Osteoblast (primary cell): ENCODE measurements around the gene BICD1. TPM values are rescaled to one million over a fixed set of nuclear protein-coding genes. Genes with fewer than 3 reads are reported as not detected.

Source experiments
- DNase-seq: peaks from one replicate; pipeline ENCODE4 v3.0.0; 2011; ENCODE audit warnings: low spot score, mixed read lengths; ENCODE audit not compliant: insufficient read length; ENCODE audit errors: missing footprints
- H2AFZ ChIP-seq: 2 replicates; pipeline ENCODE4 v1.6.0; 2011; ENCODE audit warnings: mild to moderate bottlenecking, low read length
- H3K27ac ChIP-seq: 2 replicates; pipeline ENCODE4 v1.5.1; 2011; ENCODE audit warnings: mild to moderate bottlenecking, low read depth, low read length, moderate library complexity
- H3K27me3 ChIP-seq: 2 replicates; pipeline ENCODE4 v1.6.0; 2012; ENCODE audit warnings: mild to moderate bottlenecking, control low read depth, inconsistent platforms, low read length, moderate library complexity; ENCODE audit not compliant: insufficient read depth
- H3K36me3 ChIP-seq: 2 replicates; pipeline ENCODE4 v1.5.1; 2011; ENCODE audit warnings: mild to moderate bottlenecking, low read length, control low read depth, moderate library complexity; ENCODE audit not compliant: insufficient read depth
- H3K4me1 ChIP-seq: 2 replicates; pipeline ENCODE4 v1.5.1; 2011; ENCODE audit warnings: mild to moderate bottlenecking, low read length, control low read depth, moderate library complexity; ENCODE audit not compliant: insufficient read depth
- H3K4me2 ChIP-seq: 2 replicates; pipeline ENCODE4 v1.6.0; 2011; ENCODE audit warnings: mild to moderate bottlenecking, low read length; ENCODE audit not compliant: insufficient read depth
- H3K4me3 ChIP-seq: fragments of 200-600 bp; sonication (generic); 3 replicates; pipeline ENCODE4 v1.5.1; 2012; ENCODE audit warnings: mild to moderate bottlenecking, low read length, inconsistent platforms; ENCODE audit not compliant: insufficient read depth
- H3K79me2 ChIP-seq: 2 replicates; pipeline ENCODE4 v1.6.0; 2012; ENCODE audit warnings: mild to moderate bottlenecking, low read length, control low read depth, inconsistent platforms; ENCODE audit not compliant: insufficient read depth
- H3K9me3 ChIP-seq: 2 replicates; pipeline ENCODE4 v1.5.1; 2011; ENCODE audit warnings: low read depth, low read length, control low read depth
- H4K20me1 ChIP-seq: 2 replicates; pipeline ENCODE4 v1.6.0; 2012; ENCODE audit warnings: mild to moderate bottlenecking, low read length, control low read depth; ENCODE audit not compliant: insufficient read depth
- total RNA-seq: library from RNA; depleted of rRNA; stranded (reverse); fragments of >200 nt; gene quantifications from 2 replicates; pipeline ENCODE4 v1.2.3, GENCODE V29; 2012
- TF ChIP-seq, protein P1 (sequence below): IDR thresholded peaks from 2 replicates; pipeline ENCODE4 v1.5.1; 2011; ENCODE audit warnings: mild to moderate bottlenecking, low read depth, low read length, moderate library complexity; ENCODE audit errors: extremely low read depth

The BICD1 gene
- total RNA-seq, 1 donor: 21.0 TPM

DNA sequence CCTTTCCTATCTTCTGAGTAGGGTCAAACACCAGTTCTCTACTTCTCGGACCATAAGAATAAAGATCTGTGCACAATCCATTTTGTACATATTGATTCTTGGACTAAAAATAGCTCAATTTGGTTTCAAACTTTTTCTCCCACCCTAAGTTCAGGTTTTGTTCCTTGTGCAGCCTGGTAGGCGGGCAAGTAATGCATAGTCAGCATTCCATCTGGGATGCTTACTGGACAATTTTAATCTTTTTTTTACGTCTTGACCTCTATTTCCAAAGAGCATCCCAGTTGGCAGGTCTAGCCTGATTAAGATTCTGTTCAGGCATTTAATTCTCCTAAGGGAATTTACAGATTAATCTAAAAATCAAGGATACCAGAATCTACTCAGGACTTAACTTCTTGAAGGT is 126.9 kb downstream of the BICD1 start:
- Histone ChIP-seq H3K27ac (no peak overlapping the region), H4K20me1 (peaks cover 9% of the 10 kb centered on the region), H2AFZ (no peak overlapping the region), H3K9me3 (peaks cover 3% of the 10 kb centered on the region), H3K4me3 (no peak overlapping the region), H3K79me2 (peaks cover 57% of the 10 kb centered on the region), H3K36me3 (peaks cover 6% of the 10 kb centered on the region), H3K27me3 (no peaks in the 10 kb centered on the region), H3K4me1 (no peaks in the 10 kb centered on the region), H3K4me2 (no peak overlapping the region)
- no peak for DNase-seq
- TF ChIP-seq, protein P1, sequence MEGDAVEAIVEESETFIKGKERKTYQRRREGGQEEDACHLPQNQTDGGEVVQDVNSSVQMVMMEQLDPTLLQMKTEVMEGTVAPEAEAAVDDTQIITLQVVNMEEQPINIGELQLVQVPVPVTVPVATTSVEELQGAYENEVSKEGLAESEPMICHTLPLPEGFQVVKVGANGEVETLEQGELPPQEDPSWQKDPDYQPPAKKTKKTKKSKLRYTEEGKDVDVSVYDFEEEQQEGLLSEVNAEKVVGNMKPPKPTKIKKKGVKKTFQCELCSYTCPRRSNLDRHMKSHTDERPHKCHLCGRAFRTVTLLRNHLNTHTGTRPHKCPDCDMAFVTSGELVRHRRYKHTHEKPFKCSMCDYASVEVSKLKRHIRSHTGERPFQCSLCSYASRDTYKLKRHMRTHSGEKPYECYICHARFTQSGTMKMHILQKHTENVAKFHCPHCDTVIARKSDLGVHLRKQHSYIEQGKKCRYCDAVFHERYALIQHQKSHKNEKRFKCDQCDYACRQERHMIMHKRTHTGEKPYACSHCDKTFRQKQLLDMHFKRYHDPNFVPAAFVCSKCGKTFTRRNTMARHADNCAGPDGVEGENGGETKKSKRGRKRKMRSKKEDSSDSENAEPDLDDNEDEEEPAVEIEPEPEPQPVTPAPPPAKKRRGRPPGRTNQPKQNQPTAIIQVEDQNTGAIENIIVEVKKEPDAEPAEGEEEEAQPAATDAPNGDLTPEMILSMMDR: no peak

DNA sequence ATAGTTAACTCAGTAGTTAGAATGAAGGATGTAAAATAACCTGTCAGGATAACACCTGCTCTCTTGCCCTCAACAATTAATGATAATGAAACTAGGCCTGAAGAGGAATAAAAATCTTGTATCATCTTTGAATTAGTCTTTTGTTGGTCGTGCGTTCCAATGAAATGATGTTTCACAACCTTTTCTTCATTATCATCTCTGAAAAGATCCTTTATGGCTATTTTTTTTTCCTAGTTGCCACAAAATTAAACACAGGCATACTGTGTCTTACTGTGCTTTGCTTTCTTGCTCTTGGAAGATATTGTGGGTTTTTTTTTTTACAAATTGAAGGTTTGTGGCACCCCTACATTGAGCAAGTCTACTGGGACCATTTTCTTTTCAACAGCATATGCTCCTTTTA is 128.6 kb downstream of the BICD1 start:
- no peak for DNase-seq
- H3K79me2 ChIP-seq: peaks cover 46% of the 10 kb centered on the region

GRCh38 chr12:32240162-32240561 is 133.5 kb downstream of the BICD1 start:
- DNase-seq: no peak
- Histone ChIP-seq H3K9me3 (peaks cover 3% of the 10 kb centered on the region), H2AFZ (no peak overlapping the region), H3K4me2 (no peak overlapping the region), H3K27me3 (no peaks in the 10 kb centered on the region), H4K20me1 (peaks cover 26% of the 10 kb centered on the region), H3K4me1 (no peaks in the 10 kb centered on the region), H3K36me3 (peaks cover 6% of the 10 kb centered on the region), H3K79me2 (peaks cover 48% of the 10 kb centered on the region), H3K27ac (no peak overlapping the region), H3K4me3 (no peak overlapping the region)
- TF ChIP-seq, protein P1: no peak

More for the DNA sequence above, 128.6 kb downstream of the BICD1 start:
- H3K9me3 ChIP-seq: peaks cover 3% of the 10 kb centered on the region
- no peak overlapping the region for H3K27ac ChIP-seq
- H3K4me2 ChIP-seq: no peak overlapping the region
- no peak overlapping the region for H3K4me3 ChIP-seq
- TF ChIP-seq, protein P1: no peak
- peaks cover 13% of the 10 kb centered on the region for H4K20me1 ChIP-seq
- no peaks in the 10 kb centered on the region for H3K27me3 ChIP-seq
- no peaks in the 10 kb centered on the region for H3K4me1 ChIP-seq
- peaks cover 6% of the 10 kb centered on the region for H3K36me3 ChIP-seq
- no peak overlapping the region for H2AFZ ChIP-seq

- Histone ChIP-seq H3K4me1 (no peaks in the 10 kb centered on the region), H3K79me2 (peaks cover 50% of the 10 kb centered on the region), H3K27ac (no peak overlapping the region), H3K4me3 (no peak overlapping the region), H2AFZ (no peak overlapping the region), H3K4me2 (no peak overlapping the region), H3K36me3 (peaks cover 6% of the 10 kb centered on the region), H3K27me3 (no peaks in the 10 kb centered on the region), H3K9me3 (peaks cover 3% of the 10 kb centered on the region), H4K20me1 (peaks cover 26% of the 10 kb centered on the region)
- TF ChIP-seq, protein P1: no peak
- DNase-seq: no peak
Measured at GRCh38 chr12:32240831-32241230, 134.2 kb downstream of the BICD1 start.
